Activated CD8-positive, alpha-beta memory T cell treated with anti-CD3 and anti-CD28 coated beads, Interleukin-2, amount 50 U/mL, for 24 hours (primary cell): ENCODE measurements around the gene MT1E.
A peak's percentile ranks its signal among the peaks of the same experiment; 100 is the strongest.
"Not testable (repeated sequence)": the region's sequence is repeated elsewhere in the genome, so short reads cannot be mapped to it uniquely, and the experiment has no call there.

Experiments
- DNase-seq: peaks from one replicate; pipeline ENCODE4 v3.0.0-alpha.2; 2020; ENCODE audit errors: extremely low read depth

MT1E gene

DNA sequence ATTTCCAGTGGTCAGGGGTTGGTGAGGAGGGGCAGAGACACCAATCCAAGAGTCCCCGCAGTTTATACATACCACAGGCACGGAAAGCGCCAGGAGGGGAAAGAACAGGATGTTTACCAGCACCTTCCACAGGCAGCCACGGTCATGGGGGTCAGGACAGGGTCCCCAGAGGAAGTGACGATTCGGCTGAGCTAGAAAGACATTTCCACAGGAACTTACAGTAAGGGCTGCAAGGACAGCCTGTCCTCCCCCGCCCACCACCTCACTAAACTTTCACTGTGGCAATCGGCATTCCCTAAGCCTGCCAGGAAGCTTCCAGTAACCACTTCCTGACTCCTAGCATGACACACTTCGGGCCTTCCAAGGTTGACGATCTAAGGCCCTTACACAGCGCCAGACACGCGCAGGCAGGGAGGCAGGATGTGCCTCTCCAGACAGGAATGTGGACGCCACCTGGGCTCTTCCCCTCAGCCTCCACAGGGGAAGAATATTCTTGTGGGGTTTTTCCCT lies 18.4 kb upstream of the MT1E start:
- no peak for DNase-seq

DNA sequence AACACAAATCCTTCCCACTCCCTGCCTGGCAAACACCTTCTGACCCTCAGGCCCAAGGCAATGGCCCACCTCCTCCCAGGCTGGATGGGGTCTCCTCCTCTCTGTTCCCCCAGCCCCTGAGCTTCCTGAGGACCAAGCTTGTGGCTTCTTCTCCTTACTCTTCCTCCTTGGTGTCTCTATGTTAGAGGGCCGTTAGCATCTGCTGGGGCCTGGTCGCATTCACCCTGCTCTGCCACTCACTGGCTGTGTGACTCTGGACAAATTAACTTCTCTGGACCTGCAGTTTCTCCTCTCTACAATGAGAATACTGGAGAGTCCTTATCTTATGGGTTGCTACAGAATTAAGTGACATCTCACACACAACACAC lies 17.9 kb upstream of the MT1E start:
- no peak for DNase-seq

DNA sequence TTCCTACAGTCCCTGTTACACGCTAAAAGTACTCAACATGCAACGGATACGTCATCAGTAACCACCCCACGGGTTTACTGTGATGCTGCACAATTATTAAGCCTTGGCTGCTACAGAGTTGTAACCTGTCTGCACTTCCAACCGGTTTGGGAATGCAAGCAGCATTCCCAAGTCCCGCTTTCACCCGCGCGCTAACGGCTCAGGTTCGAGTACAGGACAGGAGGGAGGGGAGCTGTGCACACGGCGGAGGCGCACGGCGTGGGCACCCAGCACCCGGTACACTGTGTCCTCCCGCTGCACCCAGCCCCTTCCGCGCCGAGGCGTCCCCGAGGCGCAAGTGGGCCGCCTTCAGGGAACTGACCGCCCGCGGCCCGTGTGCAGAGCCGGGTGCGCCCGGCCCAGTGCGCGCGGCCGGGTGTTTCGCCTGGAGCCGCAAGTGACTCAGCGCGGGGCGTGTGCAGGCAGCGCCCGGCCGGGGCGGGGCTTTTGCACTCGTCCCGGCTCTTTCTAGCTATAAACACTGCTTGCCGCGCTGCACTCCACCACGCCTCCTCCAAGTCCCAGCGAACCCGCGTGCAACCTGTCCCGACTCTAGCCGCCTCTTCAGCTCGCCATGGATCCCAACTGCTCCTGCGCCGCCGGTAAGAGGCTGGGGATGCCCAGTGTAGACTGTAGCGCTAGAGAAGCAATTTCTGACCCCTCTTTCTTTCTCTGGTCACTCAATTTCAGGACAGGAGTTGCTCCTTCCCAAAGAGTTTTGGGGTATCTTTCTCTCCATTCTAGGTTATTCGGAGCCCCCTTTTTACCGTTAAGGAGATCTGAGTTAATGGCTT lies 17.3 kb upstream of the MT1E start, which contains the start of gene MT2A:
Gene MT2A, plus strand, starts transcription at position 542 of the 833 bp plus-strand sequence. Its CDS starts 72 bp downstream, at position 614.
- DNase-seq = peak; percentile 78

DNA sequence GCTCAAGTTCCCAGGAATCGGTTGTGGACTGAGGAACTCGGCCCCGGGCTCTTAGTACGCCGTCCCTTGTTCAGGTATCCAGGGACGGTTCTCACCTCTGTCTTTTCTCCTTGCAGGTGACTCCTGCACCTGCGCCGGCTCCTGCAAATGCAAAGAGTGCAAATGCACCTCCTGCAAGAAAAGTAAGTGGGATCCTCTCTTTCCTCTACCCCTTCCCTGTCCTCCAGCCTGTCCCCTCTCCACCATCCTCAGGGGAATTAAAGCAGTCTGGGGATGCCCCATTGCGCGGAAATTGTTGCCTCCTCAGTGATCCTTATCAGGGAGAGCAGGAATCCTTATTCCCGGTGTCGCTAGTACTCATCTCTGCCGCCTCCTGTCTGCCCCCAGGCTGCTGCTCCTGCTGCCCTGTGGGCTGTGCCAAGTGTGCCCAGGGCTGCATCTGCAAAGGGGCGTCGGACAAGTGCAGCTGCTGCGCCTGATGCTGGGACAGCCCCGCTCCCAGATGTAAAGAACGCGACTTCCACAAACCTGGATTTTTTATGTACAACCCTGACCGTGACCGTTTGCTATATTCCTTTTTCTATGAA lies 16.6 kb upstream of the MT1E start:
- DNase-seq = no peak

DNA sequence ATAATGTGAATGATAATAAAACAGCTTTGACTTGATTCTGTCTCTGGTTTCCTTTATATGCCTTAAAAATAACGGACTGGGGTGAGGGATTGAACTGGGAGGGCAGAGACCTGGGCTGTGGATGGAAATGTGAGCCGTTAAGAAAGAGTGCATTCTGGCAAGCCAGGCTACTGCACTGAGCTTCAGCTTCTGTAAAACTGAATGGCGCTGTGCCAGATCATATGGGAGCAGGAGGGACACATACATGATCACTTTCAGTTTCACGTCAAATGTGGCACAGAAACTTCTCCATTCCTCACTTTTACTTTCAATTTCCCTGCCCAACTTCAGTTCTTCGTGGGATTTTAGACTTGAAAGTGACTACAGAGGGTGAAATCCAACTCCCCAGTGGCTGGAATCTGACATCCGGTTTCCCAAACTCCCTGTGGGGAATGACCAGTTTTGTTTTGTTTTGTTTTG lies 16.1 kb upstream of the MT1E start:
- peak; percentile 51 for DNase-seq

DNA sequence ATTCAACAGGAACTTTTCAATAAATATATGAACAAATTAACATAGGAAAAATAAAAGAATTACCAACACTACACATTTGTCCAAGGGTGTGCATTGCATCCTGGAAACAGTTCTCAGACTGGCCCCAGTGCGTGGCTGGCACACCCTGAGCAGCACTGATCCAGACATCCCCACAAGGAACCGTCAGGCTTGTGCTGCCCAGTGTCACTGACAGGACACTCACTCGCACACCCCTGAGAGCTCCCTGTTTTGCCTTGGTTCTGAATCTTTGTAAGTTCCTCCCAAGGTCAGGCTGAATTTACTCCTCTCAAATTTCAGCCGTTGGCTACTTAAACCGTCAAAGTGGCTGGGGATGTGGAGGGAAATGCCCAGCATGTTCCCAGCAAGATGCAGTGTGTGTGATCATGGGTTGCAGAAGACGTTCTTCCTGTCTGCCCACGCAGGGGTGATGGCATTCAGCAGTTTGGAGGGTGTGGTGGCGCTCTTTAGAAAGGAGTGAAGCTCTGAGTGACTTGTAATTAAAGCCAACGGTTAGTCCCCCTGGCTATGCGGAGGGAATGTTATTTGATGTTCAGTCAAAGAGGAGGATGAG lies 15.5 kb upstream of the MT1E start:
- peak; percentile 56 for DNase-seq

DNA sequence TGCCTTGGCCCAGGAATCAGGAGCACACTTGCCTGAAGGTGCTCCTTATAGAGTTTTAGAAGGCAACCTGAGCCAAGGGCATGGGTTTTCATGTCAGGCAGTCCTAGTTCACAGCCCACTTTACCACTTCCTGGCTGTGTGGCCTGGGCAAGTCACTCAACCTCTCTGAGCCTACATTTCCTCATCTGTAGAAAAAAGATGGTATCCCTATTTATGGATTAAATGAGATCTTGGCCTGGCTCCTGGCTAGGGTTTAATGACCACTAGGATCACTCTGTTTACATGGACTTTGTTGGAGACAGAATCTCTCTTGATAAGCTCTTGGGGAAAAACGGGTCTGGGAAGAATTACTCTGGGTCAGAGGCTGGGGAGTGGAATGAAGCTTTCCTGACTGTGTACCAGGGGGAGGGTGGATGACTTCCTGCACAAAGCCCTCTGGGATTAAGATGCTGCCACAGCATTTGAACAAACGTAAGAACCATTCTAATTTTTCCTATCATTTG lies 14.9 kb upstream of the MT1E start:
- no peak for DNase-seq

DNA sequence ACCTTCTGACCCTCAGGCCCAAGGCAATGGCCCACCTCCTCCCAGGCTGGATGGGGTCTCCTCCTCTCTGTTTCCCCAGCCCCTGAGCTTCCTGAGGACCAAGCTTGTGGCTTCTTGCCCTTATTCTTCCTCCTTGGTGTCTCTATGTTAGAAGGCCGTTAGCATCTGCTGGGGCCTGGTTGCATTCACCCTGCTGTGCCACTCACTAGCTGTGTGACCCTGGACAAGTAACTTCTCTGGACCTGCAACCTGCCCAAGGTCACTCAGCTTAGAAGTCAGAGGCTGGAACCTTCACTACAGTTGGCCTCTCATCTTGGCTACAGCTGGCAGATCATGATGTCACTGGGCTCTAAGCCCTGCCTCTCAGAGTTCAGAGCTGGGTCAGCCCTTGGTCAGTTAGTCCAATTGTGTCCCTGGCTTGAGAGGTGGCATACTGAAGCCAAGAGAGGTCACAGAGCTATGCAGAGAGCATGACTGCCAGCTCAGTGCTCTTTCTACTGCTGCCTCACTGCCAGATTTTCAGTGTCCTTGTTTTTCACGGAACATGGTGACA lies 14.2 kb upstream of the MT1E start:
- DNase-seq = no peak

DNA sequence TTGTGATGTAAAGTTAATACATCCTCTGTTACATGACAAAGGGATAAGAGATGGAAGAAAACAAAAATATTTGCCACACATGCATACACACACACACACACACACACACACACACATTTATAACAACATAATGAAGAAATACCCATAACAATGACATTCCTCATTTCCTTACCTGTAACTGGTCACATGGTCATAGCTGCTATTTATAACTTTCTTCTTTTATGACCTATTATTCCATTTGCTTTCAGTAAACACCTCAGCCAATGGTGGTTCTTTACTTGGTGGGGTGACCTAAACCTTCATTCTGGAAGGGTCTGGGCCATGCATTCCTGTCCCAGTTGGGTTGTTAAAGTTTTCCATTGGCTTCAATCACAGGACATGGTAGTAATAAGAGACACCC lies 11.9 kb upstream of the MT1E start:
- no peak for DNase-seq

DNA sequence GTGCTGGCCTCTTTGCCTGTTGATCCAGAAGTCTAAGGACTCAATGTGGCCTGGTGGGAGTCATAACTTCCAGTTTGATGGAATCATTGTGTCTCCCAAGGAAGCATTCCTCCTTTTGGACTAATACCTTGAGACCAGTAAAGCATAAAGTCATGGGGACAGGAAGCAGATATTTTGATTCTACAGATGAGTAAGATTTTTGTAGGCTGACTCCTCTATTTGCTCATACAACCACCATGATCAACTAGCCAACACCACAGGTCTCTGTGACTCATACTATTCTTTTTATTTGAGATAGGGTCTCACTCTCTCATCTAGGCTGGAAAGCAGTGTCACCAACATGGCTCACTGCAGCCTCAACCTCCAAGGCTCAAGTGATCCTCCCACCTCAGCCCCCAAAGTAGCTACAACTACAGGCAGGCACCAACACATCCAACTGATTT lies 11.0 kb upstream of the MT1E start:
- no peak for DNase-seq

DNA sequence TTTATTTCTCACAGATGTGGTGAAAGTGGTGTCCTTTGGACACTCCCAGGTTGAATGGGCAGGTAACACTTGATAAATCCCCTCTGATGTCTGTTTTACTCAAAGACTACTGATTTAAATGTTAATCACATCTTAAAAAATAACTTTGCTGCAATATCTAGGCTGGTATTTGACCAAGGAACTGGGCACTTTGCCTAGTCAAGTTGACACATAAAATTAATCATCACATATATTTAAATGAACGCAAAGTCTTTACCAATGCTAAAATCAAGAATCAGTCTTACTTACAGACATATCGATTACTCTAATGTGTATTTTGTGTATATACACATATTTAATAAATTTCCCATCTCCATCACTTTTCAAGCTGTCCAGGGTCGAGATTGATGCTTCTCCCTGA lies 10.2 kb upstream of the MT1E start:
- DNase-seq = no peak

DNA sequence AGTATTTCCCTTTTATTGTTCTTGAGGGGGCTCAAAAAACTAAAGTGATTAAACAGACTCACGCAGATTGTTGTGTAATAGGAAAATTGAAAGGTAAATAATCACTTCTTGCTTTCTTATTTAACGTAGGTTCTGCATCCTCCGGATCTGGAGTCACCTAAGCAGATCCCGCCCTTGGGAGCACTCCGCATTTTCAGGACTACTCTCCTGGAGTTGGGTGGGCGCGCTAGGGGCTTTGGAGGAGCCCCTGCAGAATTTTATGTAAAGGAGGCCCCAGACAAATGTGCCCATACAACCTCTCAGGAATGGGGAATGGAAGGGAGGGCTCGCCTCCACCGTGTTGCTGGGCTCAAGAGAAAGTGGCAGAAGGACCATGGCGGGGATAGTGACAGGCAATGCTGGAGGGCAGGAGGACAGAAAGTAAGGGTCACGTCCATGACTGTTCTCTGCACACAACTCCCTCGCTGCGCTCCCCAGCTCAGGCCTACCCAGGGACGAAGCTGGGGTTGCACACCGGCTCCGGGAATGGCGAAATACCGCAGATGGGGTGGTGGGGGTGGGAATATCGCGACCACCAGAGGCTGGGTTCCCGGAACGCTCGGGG lies 8.9 kb upstream of the MT1E start:
- DNase-seq = no peak

DNA sequence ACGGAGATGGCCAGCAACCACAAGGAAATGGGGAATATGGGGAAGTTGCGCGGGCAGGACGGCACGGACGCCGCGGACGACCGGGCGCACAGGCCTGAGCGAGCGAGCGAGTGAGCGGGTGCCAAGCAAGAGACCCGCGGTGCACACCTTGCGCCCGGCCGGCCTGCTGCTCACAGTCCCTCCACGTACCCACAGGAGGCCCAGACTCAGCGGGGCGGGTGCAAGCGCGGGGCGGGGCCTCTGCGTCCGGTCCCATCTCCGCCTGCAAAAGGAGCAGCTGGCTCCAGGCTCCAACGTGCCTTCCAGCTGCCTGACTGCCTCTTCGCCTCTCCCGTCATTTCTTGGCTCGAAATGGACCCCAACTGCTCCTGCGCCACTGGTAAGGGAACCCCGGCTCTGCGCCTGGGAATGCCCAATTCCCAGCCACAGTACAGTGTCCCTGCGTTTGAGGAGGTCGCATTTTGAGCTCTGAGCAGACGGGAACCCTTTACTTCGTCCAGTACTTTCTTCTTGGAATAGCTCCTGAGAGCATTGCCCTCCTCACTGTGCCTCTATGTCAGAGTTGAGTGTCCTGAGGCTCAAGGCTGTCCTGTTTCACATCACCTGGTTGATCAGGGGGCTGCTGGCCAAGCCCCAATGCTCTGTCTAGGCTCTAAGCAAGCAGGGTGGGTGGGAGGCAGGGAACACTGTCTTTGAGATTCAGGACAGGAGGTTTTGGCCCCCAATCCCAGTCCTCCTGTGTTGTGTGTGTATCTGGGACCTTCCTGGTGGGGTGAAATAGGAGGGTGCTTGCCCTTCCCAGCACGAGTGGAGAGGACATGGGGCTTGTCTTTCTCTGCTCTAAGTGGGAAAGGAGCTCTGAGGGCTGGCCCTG lies 8.1 kb upstream of the MT1E start:
- no peak for DNase-seq

DNA sequence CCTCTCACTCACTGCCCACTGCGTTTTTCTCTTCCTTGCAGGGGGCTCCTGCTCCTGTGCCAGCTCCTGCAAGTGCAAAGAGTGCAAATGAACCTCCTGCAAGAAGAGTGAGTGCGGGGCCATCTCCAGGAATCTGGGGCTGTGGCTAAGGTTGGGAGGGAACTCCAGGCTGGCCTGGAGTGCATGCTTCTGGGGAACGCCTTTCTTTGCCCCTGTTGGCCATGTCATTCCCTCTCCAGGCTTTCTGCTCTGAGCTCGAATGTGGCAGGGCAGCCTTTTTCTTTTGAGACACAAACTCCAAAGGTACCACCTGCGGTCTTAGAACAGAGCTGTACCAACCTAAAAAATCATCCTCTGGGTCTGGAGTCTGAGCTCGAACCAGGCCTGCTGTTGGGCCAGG lies 7.4 kb upstream of the MT1E start:
- DNase-seq = no peak

DNA sequence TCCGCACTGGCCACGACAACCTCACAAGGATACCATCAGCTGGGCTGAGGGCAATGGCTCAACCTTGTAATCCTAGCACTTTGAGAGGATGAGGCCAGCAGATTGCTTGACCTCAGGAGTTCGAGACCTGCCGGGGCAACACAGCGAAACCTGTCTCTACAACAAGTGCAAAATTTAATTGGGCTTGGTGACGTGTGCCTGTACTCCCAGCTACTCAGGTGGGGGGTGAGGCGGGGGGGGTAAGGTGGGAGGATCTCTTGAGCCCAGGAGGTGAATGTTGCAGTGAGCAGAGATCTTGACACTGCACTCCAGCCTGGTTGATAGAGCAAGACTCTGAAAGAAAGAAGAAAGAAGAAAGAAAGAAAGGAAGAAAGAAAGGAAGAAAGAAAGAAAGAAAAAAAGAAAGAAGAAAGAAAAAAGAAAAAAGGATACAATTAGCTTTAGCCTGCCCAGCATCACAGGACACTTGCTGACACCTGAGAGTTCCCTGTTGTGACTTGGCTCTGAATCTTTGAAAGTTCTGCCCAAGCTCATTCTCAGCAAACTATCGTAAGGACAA lies 5.2 kb upstream of the MT1E start:
- no peak for DNase-seq

DNA sequence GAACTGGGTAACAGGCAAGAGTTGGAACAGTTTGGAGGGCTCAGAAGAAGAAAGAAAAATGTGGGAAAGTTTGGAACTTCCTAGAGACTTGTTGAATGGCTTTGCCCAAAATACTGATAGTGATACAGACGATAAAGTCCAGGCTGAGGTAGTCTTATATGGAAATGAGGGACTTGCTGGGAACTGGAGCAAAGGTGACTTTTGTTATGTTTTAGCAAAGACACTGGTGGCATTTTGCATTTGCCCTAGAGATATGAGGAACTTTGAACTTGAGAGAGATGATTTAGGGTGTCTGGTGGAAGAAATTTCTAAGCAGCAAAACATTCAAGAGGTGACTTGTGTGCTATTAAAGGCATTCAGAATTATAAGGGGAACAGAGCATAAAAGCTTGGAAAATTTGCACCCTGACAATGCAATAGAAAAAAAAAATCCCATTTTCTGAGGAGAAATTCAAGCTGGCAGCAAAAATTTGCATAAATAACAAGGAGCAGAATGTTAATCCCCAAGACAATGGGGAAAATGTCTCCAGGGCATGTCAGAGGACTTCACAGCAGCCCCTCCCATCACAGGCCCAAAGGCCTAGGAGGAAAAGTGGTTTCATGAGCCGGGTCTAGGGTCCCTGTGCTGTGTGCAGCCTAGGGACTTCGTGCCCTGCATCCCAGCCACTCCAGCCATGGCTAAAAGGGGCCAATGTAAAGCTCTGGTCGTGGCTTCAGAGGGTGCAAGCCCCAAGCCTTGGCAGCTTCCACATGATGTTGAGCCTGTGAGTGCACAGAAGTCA lies 3.7 kb upstream of the MT1E start:
- not testable (repeated sequence) for DNase-seq

DNA sequence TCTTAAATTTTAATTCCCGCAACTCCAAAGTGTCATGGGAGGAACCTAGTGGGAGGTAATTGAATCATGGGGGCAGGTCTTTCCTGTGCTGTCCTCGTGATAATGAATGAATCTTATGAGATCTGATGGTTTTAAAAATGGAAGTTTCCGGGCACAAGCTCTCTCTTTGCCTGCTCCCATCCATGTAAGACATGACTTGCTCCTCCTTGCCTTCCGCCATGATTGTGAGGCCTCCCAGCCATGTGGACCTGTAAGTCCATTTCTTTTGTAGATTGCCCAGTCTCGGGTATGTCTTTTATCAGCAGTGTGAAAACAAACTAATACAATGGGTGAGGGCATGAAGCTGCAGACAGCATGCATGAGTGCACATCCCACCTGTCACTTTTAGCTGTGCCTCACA lies 2.4 kb upstream of the MT1E start:
- DNase-seq = not testable (repeated sequence)

DNA sequence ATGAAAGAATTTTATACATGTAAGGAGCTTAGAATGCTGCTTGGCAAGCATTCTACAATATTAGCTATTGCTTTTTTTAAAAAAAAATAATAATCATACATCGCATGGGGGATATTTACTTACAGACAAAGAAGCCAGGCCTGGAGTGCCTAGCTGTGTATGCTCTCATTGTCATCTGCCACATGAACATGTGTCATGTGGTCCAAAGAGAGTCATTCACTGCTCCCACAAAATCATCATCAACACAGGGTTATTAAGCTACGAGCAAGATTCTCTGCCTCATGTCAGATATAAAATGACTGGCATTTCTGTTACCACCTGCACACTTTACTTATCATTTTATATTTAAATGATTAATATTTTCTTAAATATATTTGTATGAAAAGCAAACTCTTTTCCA lies 1.9 kb upstream of the MT1E start:
- no peak for DNase-seq

DNA sequence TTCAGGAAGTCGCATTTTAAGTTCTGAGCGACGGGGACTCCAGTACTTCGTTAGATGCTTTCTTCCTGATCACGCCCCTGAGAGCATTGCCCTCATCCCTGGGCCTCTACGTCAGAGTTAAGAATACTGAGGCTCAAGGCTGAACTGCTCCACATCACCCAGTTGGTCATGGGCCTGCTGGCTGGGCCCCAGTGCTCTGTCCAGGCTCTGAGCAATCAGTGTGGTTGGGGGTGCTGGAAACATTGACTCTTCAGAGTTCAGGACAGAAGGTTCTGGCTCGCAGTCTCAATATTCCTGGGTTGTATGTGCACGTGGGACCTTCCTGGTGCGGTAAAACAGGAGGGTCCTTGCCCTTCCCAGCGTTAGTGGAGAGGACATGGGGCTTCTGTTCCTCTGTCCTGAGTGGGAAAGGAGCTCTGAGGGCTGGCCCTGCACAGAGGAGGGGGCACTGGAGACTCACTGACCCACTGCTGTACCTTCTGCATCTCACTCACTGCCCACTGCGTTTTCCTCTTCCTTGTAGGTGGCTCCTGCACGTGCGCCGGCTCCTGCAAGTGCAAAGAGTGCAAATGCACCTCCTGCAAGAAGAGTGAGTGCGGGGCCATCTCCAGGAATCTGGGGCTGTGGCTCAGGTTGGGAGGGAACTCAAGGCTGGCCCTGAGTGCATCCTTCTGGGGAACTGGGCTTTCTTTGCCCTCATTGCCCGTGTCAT lies 518 bp downstream of the MT1E start:
- no peak for DNase-seq
